HepG2 (cell line): Measurements from ENCODE around the gene TANGO2. TPM values are rescaled to one million over a fixed set of nuclear protein-coding genes. Genes with fewer than 3 reads are reported as not detected.

Experiments
- BATF2 ChIP-seq: sonication (generic); formaldehyde crosslinking; IDR thresholded peaks from 2 replicates; pipeline ENCODE4 v1.8.0; 2022; ENCODE audit warnings: mild to moderate bottlenecking, missing genetic modification reagents, moderate library complexity
- BRD4 ChIP-seq: sonication (generic); formaldehyde crosslinking; IDR thresholded peaks from 2 replicates; pipeline ENCODE4 v1.4.0; 2020; ENCODE audit warnings: missing genetic modification reagents
- CCDC6 ChIP-seq: sonication (generic); formaldehyde crosslinking; IDR thresholded peaks from 2 replicates; pipeline ENCODE4 v1.8.1; 2022; ENCODE audit warnings: mild to moderate bottlenecking, missing genetic modification reagents, moderate library complexity
- CREM ChIP-seq, 2 experiments: sonication (generic) in 1 of 2; formaldehyde crosslinking in 1 of 2; IDR thresholded peaks; 2 replicates each; pipeline versions ENCODE4 v1.4.0 to v1.6.1; 2016 to 2020; ENCODE audit warnings: antibody characterized with exemption in 1 of 2, mild to moderate bottlenecking in 1 of 2, missing genetic modification reagents in 1 of 2
- ESRRA ChIP-seq: sonication (generic); formaldehyde crosslinking; IDR thresholded peaks from 2 replicates; pipeline ENCODE4 v1.5.1; 2020; ENCODE audit warnings: mild to moderate bottlenecking, low read depth, missing genetic modification reagents
- KDM5B ChIP-seq: sonication (generic); formaldehyde crosslinking; IDR thresholded peaks from 2 replicates; pipeline ENCODE4 v1.4.0; 2020; ENCODE audit warnings: missing genetic modification reagents, mild to moderate bottlenecking, borderline replicate concordance
- PBX3 ChIP-seq: sonication (generic); formaldehyde crosslinking; IDR thresholded peaks from 2 replicates; pipeline ENCODE4 v1.8.1; 2023; ENCODE audit warnings: missing genetic modification reagents, inconsistent platforms, borderline replicate concordance
- PRPF4 ChIP-seq: fragments of 200-400 bp; formaldehyde crosslinking; IDR thresholded peaks from 2 replicates; pipeline ENCODE4 v1.6.1; 2016; ENCODE audit warnings: low read length, low read depth; ENCODE audit not compliant: poor library complexity, severe bottlenecking
- SMAD1 ChIP-seq: sonication (generic); formaldehyde crosslinking; IDR thresholded peaks from 2 replicates; pipeline ENCODE4 v1.4.0; 2020; ENCODE audit warnings: missing genetic modification reagents, low read depth, mild to moderate bottlenecking, borderline replicate concordance
- SRSF1 ChIP-seq: fragments of 200-400 bp; formaldehyde crosslinking; optimal IDR thresholded peaks from 2 replicates; pipeline ENCODE3; 2017; ENCODE audit warnings: mild to moderate bottlenecking, low read depth, low read length, moderate library complexity
- SRSF4 ChIP-seq: fragments of 200-400 bp; formaldehyde crosslinking; IDR thresholded peaks from one replicate; pipeline ENCODE4 v1.6.1; 2018; ENCODE audit warnings: mild to moderate bottlenecking, low read depth, low read length, moderate library complexity; ENCODE audit not compliant: poor library complexity, severe bottlenecking
- STAT5B ChIP-seq: sonication (generic); formaldehyde crosslinking; IDR thresholded peaks from 2 replicates; pipeline ENCODE4 v1.4.0; 2020; ENCODE audit warnings: missing genetic modification reagents
- THAP7 ChIP-seq: sonication (generic); formaldehyde crosslinking; IDR thresholded peaks from 2 replicates; pipeline ENCODE4 v1.8.1; 2023; ENCODE audit warnings: mild to moderate bottlenecking, missing genetic modification reagents
- UBTF ChIP-seq: sonication (generic); formaldehyde crosslinking; IDR thresholded peaks from 2 replicates; pipeline ENCODE4 v1.4.0; 2020; ENCODE audit warnings: mild to moderate bottlenecking, missing genetic modification reagents
- ZFAT ChIP-seq: sonication (generic); formaldehyde crosslinking; conservative IDR thresholded peaks from 2 replicates; pipeline ENCODE4 v1.8.1; 2023; ENCODE audit warnings: missing genetic modification reagents, inconsistent platforms
- ZNF282 ChIP-seq: fragments of 450-650 bp; IDR thresholded peaks from 2 replicates; pipeline ENCODE4 v1.6.1; 2018; ENCODE audit not compliant: partially characterized antibody
- ZNF33B ChIP-seq: sonication (generic); formaldehyde crosslinking; IDR thresholded peaks from 2 replicates; pipeline ENCODE4 v1.5.1; 2020; ENCODE audit warnings: mild to moderate bottlenecking, missing genetic modification reagents
- ZNF431 ChIP-seq: sonication (generic); formaldehyde crosslinking; IDR thresholded peaks from 2 replicates; pipeline ENCODE4 v1.9.0; 2022; ENCODE audit warnings: missing genetic modification reagents, low read depth, mild to moderate bottlenecking, borderline replicate concordance
- ZNF558 ChIP-seq: sonication (generic); formaldehyde crosslinking; IDR thresholded peaks from 2 replicates; pipeline ENCODE4 v1.9.0; 2022; ENCODE audit warnings: mild to moderate bottlenecking, missing genetic modification reagents, borderline replicate concordance
- ZNF615 ChIP-seq: sonication (generic); formaldehyde crosslinking; IDR thresholded peaks from 2 replicates; pipeline ENCODE4 v1.5.0; 2020; ENCODE audit warnings: mild to moderate bottlenecking, missing genetic modification reagents, borderline replicate concordance
- ZNF709 ChIP-seq: sonication (generic); formaldehyde crosslinking; IDR thresholded peaks from 2 replicates; pipeline ENCODE4 v1.5.0; 2020; ENCODE audit warnings: mild to moderate bottlenecking, missing genetic modification reagents
- ZNF775 ChIP-seq: sonication (generic); formaldehyde crosslinking; IDR thresholded peaks from 2 replicates; pipeline ENCODE4 v1.4.0; 2020; ENCODE audit warnings: missing genetic modification reagents, mild to moderate bottlenecking, moderate library complexity, borderline replicate concordance
- ZNF790 ChIP-seq: sonication (generic); formaldehyde crosslinking; IDR thresholded peaks from 2 replicates; pipeline ENCODE4 v1.8.0; 2022; ENCODE audit warnings: missing genetic modification reagents, mild to moderate bottlenecking, borderline replicate concordance
- ZSCAN25 ChIP-seq: sonication (generic); formaldehyde crosslinking; IDR thresholded peaks from 2 replicates; pipeline ENCODE4 v1.8.0; 2022; ENCODE audit warnings: mild to moderate bottlenecking, missing genetic modification reagents
- polyA plus RNA-seq, 8 experiments: library from polyadenylated mRNA; depleted of rRNA in 3 of 8; stranded (reverse) in 7 of 8; unstranded in 1 of 8; fragments of >200 nt; fragmentation: Illumina TruSeq in 4 of 8; extraction: Trizol in 4 of 8; gene quantifications; 2 replicates each; pipeline versions ENCODE4 v1.2.1 to v1.2.3, GENCODE V29; 2011 to 2016; ENCODE audit warnings: low read depth in 4 of 8, missing spikeins in 1 of 8, mixed read lengths in 1 of 8; ENCODE audit not compliant: insufficient read depth in 1 of 8
- total RNA-seq, 5 experiments: library from RNA; depleted of rRNA; stranded (reverse); fragments of >200 nt; fragmentation: Illumina TruSeq; extraction: Trizol; gene quantifications; 2 replicates each; pipeline ENCODE4 v1.2.3, GENCODE V29; 2016; ENCODE audit warnings: low read depth in 1 of 5

Gene TANGO2
- total and polyA plus RNA-seq, 2 of the 13 experiments (the other 11 are each of a cell fraction or from before 2014, with no cell fraction given): 12.9 to 14.8 TPM

DNA sequence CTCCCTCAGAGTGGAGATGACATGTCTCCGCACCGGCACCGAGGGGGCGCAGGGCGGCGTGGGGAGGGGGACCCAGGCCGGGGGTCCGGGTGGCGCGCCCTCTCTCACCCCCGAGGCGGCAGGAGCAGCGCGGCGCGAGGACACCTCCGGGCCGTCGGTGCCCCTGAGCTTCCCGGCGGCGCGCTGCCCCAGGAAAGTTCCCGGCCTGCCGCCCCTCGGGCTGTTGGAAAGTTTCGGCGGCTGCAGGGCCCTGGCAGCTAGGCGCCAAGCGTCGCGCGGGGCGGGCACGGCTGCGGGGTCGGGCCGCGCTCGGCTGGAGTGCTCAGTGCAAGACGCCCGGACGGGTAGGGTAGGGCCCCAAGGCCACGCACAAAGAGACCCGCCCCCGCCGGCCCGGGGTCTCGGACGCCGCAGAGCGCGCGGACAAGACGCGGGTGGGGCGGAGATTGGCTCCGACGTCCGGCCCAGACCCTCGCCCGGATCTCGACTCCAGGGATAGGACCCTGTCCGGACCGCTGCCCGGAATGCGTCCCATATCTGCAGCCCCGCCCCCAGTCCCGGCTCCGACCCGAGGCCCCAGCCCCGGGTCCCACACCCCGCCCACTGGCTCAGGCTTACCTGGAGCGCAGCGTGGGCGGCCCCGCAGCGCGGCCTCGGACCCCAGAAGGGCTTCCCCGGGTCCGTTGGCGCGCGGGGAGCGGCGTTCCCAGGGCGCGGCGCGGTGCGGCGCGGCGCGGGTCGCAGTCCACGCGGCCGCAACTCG lies 4.8 kb upstream of the TANGO2 start (continued):
- TF ChIP-seq CREM (IDR thresholded peaks at IDR 0.05) (no peak), CREM (CRISPR knock-in tag; IDR thresholded peaks at IDR 0.05) (no peak), BRD4 (0 out of 2 replicates have a peak, but pooled peaks have one; percentile 39), ZNF558 (CRISPR knock-in tag) (no peak), SRSF1 (peak; percentile 9), PRPF4 (no peak), PBX3 (no peak), ESRRA (CRISPR knock-in tag) (no peak), UBTF (CRISPR knock-in tag) (peak; percentile 51), ZSCAN25 (no peak; the same call in 1 of the 2 replicates), ZFAT (CRISPR knock-in tag) (0 out of 2 replicates have a peak, but pooled peaks have one; percentile 28), CCDC6 (CRISPR knock-in tag) (0 out of 2 replicates have a peak, but pooled peaks have one; percentile 60), SMAD1 (no peak), BATF2 (CRISPR knock-in tag) (0 out of 2 replicates have a peak, but pooled peaks have one; percentile 46), ZNF282 (no peak), ZNF431 (no peak), ZNF775 (CRISPR knock-in tag) (no peak), STAT5B (CRISPR knock-in tag) (no peak), ZNF790 (CRISPR knock-in tag) (no peak), ZNF615 (no peak), THAP7 (CRISPR knock-in tag) (no peak), KDM5B (CRISPR knock-in tag) (peak; percentile 69), ZNF33B (CRISPR knock-in tag) (no peak), SRSF4 (no peak), ZNF709 (no peak)
